GM19468 (cell line): Measurements from ENCODE around the gene KCNH2.
"Not testable (repeated sequence)": the region's sequence is repeated elsewhere in the genome, so short reads cannot be mapped to it uniquely, and the experiment has no call there.

Experiments used
- ATAC-seq: cut with Tn5 transposase; IDR thresholded peaks from one replicate; pipeline ENCODE4 v1.9.1; 2021; ENCODE audit warnings: mild to moderate bottlenecking, moderate library complexity, moderate number of reproducible peaks; ENCODE audit not compliant: unreplicated experiment; ENCODE audit errors: extremely low read depth

Gene KCNH2, protein sequence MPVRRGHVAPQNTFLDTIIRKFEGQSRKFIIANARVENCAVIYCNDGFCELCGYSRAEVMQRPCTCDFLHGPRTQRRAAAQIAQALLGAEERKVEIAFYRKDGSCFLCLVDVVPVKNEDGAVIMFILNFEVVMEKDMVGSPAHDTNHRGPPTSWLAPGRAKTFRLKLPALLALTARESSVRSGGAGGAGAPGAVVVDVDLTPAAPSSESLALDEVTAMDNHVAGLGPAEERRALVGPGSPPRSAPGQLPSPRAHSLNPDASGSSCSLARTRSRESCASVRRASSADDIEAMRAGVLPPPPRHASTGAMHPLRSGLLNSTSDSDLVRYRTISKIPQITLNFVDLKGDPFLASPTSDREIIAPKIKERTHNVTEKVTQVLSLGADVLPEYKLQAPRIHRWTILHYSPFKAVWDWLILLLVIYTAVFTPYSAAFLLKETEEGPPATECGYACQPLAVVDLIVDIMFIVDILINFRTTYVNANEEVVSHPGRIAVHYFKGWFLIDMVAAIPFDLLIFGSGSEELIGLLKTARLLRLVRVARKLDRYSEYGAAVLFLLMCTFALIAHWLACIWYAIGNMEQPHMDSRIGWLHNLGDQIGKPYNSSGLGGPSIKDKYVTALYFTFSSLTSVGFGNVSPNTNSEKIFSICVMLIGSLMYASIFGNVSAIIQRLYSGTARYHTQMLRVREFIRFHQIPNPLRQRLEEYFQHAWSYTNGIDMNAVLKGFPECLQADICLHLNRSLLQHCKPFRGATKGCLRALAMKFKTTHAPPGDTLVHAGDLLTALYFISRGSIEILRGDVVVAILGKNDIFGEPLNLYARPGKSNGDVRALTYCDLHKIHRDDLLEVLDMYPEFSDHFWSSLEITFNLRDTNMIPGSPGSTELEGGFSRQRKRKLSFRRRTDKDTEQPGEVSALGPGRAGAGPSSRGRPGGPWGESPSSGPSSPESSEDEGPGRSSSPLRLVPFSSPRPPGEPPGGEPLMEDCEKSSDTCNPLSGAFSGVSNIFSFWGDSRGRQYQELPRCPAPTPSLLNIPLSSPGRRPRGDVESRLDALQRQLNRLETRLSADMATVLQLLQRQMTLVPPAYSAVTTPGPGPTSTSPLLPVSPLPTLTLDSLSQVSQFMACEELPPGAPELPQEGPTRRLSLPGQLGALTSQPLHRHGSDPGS

DNA sequence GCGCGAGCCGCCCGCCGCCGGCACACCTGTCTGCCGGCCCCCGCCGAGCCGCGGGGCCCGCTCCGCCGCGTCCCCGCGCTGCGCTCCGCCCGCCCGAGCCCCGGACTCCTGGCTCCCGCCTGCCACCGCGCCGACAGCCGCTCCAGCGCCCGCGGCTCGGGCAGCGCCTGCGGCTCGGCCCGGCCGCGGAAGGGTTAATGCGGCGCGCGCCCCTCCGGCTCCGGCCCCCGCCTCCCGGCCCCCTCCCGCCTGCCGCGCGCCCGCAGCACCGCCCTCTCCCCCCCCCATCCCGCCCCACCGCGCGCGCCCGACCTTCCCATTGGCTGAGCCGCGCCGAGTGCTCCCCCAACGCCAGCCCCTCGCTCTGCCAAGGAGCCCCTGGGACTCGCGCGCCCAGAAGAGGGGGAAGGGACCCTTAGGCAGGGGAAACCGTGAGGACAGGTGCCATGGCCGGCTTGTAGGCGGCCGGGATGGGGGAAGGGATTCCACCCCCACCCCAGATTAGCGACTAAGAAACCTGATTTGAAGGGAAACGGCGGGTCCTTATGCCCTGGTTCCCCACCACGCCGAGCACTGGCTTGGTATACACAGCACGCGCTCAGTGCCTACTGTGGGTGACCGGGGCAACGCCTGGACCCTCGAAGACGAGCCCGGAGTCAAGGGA is at the start of gene KCNH2:
Gene KCNH2, minus strand, starts transcription at position 196 of the 664 bp plus-strand sequence. CDS start 408 bp downstream, outside the sequence.
- no peak for ATAC-seq

DNA sequence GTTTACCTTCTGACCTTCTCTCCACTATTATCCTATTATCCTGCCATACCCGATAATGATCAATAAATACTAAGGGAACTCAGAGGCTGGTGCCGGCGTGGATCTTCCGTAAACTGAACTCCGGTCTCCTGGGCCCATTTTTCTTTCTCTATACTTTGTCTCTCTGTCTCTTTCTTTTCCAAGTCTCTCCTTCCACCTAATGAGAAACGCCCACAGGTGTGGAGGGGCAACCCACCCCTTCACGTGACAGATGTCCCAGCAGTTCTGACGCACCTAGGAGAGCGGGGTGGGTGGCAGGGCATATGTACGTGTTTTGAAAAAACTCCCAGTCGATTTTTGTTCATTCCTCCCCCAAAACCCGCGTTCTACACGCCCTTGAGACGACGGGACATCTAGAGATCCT is 49.6 kb upstream of the KCNH2 start:
- not testable (repeated sequence) for ATAC-seq

DNA sequence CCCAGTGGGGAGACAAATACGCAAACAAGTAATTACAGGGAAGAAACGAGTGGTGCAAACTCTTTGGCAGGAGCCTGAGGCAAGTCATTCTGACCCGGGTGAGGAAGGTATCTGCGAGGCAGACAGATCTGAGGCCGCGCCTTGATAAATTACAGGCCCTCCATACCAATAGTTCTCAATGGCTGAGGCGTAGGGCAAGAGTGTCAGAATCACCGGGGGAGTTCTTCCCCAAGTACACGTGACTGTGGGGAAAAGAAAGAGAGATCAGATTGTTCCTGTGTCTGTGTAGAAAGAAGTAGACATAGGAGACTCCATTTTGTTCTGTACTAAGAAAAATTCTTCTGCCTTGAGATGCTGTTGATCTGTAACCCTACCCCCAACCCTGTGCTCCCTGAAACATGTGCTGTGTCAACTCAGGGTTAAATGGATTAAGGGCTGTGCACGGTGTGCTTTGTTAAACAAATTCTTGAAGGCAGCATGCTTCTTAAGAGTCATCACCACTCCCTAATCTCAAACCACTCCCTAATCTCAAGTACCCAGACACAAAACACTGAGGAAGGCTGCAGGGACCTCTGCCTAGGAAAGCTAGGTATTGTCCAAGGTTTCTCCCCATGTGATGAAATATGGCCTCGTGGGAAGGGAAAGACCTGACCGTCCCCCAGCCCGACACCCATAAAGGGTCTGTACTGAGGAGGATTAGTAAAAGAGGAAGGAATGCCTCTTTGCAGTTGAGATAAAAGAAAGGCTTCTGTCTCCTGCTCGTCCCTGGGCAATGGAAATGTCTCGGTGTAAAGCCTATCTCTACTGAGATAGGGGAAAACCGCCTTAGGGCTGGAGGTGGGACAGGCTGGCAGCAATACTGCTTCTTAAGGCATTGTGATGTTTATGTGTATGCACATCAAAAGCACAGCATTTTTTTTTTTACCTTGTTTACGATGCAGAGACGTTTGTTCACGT is 48.9 kb upstream of the KCNH2 start:
- not testable (repeated sequence) for ATAC-seq

DNA sequence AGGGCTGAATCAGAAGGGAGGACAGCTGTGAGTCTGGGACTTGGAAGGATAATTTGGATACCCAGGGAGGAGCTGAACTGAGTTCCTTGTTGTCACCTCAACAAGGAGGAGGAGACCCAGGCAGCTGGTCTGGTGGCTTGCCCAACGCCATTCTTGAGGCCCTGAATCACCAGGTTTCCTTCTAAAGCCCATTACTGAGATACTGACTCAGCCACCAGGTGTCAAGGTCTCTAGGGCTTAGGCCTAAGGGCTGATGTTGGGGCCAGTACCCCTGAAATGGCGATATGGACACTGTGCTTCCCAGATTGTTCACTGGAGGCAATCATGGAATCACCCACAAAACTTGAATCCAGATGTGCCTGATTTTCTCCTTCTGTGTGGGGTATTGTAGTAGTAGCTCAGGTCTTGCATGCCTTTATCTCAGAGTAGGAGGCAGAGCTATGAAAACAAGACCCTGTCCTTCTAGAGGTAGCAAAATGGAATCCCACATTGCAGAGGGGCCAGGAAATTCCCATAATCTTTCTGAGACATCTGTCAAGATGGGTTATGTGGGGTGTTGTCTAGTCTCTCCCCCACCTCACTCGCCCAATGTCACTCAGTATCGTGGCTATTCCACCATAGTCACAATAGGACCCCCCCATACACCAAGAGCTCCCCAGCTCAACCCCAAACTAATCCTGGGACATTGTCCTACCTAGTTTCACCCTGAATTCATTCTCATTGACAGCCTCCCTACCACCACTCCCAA is 48.0 kb upstream of the KCNH2 start:
- ATAC-seq = no peak

DNA sequence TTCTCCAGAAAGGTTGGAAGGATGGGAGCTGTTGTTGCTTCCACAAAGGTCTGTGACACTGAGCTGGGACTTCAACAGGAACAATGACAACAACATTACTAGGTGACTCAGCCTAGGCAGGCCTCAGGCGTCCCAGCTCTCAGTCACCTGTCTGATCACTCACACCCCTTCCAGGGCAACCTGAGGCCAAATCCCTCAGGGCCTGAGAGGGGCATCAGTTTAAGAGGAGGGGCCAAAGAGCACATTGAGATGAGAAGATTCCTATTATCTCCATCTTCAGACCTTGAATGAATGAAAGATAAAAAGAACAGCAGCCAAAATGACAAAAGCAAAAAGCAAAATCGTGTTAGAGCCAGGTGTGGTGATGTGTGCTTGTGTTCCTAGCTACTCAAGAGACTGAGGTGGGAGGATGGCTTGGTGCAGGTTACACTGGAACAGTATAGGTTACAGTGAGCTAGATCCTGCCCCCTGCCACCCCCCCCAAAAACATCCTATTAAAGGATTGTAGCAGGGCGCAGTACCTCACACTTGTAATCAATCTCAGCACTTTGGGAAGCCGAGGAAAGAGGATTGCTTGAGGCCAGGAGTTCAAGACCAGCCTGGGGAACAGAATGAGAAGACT is 46.4 kb upstream of the KCNH2 start, which contains the start of gene ATG9B:
Gene ATG9B, minus strand, starts transcription at position 60 of the 622 bp plus-strand sequence. CDS start 71 bp downstream, outside the sequence.
- ATAC-seq = no peak

DNA sequence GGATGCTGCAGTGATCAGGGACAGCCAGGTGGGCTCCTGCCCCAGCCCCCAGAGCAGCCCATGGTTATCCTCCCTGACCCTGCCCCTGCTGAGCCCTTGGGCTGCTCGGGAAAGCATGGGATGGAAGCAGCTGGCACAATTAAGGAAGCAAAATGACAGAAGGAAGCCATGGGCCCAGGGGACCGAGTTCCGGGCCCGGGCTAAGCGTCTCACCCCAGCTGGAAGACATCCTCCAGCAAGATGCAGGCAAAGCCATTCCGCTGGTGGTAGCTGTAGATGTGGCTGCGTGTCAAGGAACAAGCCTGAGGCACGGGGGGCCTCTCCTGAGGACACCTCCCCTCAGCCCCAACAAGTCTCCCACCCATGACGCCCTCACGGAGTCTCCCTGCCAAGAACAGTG is 45.1 kb upstream of the KCNH2 start:
- no peak for ATAC-seq

DNA sequence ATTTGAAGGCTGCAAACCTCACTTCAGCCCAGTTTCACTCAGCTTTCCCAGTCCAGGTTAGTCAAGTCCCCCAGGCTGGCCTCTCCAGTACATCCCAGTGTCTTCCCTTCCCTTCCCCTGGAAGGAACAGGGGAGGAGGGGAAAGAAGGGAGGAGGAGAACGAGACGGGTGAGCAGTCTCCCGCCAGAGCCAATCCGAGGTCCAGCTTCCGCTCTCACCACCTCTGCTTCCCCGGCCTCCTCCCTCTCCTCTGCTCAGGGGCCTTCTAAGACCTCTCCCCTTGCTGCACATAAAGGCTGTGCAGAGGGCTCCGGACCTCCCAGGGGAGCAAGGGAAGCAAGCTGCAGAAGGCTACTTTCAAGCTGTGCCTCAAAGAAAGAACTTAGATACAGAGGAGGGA is 42.1 kb upstream of the KCNH2 start:
- no peak for ATAC-seq

DNA sequence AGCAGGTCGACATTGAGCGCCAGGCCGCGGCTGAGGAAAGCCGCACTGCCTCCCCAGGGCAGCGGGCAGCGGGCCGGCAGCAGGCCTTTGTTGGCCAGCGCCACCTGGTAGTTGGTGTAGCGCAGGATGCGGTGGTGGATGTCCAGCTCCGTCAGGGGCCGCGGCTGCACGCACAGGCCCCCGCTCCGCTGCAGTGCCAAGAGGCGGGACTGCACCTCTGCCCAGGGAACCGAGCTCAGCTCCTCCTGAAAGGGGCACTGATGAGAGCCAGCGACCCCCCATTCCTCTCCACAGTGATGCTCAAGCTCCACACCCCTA is 41.0 kb upstream of the KCNH2 start:
- no peak for ATAC-seq

DNA sequence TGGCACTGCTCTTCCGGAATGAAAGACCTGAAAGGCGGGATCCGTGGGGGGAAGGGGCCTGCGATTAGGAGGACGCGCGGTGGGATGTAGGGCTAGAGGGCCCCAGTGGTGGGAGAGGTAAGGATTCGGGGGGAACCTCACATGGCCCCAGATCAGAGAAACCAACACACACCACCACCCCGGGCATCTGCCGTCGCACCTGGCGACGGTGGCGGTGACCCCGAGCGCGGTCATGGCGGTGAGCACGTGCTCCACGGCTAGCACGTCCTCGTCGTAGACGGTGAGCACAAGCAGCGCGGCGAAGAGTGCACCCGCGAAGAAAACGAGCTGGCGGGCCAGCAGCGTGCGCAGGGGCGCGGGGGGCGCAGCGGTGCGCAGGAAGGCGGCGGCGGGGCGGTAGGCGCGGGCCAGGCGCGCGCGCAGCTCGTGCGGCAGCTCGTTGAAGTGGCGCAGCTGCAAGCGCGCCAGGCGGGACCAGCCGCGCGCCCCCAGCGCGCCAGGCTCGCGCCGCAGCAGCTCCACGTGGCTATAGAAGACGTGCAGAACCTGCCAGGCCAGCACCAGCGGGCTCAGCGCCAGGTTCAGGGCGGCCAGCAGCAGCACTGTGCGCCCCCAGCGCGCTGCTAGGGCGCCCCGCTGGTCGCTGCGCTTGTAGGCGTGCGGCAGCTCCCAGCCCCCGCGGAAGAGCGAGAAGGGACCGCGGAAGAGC is 40.5 kb upstream of the KCNH2 start:
- ATAC-seq = no peak

DNA sequence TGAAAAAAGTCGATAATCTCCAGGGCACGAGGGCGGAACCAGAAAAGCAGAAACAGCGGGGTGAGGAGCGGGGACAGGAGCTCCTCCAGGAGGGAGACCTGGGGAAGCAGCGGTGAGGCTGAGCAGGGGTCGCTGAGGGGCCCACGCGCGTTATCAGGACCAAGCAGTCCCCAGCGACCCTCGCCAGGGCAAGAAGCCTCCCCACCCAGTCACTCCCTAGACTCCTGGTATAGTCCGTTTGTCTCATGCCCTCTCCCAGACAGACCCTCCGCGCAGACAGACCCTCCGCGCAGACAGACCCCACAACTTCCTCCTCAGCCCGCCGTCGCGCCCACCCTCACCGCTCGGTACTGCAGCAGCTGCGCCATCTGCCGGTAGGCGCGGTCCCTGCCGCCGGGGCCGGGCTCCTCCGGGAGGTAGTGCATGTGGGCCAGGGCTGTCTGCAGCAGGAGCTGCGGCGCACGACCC is 39.9 kb upstream of the KCNH2 start:
- no peak for ATAC-seq

DNA sequence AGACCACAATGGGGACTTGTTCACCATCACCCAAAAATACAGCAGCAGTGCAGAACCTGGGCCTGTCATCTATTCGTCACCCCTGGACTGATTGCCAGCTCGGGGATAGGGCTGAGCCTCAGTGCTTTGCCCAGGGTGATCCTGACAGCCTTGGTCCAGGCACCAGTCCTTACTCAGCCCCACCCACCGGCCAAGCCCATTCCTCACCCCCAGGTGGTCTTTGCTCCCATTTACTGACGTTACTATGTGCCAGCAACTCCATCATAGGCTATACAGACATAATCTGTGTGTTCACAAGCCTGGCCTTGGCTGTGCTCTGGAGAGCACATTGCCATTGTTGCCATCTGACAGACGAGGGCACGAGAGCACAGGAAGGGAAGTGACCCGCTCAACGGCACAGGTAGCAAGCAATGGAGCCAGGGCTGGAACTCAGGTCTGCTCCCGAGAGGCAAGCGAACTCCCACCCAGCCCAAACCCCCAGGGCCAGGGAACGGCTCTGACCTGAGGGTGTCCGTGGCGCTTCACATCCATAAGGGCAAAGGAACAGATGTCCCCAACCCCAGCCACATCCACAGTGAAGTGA is 39.3 kb upstream of the KCNH2 start:
- ATAC-seq = no peak

DNA sequence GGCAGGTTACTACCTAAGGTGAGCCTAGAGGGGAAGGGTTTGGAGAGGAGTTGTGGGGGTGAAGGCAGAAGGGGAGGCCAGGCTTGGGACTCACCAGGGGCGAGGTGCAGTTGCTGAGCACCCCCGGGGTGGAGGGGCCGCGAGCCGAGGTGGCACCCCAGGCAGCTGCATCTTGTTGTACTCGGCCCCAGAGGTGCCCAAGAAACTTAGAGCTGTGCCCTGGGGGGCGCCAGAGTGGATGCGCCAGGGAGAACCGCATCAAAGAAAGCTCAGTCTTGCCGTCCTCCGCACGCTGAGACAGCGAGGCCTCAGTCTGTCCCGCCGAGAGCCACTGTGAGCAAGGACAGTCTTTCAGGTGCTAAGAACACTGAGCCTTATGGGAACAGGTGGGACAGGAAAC is 38.8 kb upstream of the KCNH2 start:
- ATAC-seq = no peak

DNA sequence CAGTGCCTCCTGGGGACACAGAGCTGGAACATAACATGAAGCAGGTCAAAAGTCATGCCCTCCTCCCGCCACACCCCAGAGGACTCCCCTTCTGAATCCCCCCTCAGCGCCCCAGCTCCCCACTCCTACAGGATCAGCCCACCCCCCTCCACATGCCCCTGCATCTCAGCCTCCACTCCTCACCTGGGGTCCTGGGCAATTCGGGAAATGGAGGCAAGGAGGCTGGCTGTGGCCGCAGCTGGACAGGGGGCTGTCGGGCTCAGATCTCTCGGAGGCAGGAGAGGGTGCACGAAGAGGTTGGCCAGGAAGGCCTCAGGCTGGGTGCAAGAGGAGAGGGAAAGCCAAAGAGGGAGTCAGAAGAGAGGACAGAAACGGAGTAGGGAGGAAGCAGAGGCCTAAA is 38.4 kb upstream of the KCNH2 start:
- no peak for ATAC-seq

DNA sequence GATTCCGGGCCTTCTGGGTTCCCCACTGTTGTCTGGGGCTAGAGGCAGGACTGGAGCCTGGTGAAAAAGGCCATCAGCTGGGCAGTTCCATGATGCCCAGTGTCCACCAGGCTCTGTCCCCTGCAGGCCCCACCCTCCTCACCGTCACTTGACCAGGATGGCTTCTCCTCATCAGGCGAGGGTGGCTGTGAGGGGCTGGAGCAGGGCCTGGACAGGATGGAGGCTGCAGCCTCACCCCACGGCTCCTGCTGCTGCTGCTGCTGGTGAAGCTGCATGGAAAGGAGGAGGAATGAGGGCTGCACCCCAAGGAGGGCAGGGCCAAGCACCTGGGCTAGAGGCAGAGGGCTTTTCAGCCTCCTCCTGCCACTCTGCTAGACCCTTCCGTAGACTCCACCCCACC is 37.8 kb upstream of the KCNH2 start:
- no peak for ATAC-seq

DNA sequence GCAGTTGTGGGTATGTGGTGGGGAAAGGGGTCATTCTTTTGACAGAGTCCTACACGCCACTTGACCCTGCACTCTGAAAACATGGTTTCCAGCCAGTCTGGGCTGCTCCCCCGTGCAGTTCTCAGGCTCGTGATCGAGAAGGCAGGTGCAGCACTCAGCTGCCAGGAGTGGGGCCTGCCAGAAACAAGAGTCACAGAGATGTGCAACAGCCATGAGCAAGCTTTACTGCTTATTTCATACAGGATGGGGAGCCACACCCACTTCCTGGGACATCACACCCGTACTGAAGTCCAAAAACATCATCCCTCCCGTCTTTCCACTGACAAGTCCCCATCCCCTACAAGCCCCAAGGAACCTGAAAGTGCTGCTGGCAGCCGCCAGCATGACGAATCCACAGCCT is 36.8 kb upstream of the KCNH2 start:
- ATAC-seq = no peak

DNA sequence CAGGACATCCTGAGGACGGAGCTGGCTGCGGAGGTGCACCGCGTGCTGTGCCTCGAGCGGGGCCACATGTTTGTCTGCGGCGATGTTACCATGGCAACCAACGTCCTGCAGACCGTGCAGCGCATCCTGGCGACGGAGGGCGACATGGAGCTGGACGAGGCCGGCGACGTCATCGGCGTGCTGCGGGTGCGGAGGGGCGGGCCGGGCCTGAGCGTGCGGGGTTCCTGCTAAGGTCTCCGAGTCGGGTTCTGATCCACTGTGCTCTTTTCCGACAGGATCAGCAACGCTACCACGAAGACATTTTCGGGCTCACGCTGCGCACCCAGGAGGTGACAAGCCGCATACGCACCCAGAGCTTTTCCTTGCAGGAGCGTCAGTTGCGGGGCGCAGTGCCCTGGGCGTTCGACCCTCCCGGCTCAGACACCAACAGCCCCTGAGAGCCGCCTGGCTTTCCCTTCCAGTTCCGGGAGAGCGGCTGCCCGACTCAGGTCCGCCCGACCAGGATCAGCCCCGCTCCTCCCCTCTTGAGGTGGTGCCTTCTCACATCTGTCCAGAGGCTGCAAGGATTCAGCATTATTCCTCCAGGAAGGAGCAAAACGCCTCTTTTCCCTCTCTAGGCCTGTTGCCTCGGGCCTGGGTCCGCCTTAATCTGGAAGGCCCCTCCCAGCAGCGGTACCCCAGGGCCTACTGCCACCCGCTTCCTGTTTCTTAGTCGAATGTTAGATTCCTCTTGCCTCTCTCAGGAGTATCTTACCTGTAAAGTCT is 35.8 kb upstream of the KCNH2 start:
- no peak for ATAC-seq
